Left colon (tissue), 2 donors: Measurements from ENCODE around the gene ARRDC1. TPM values are rescaled to one million over a fixed set of nuclear protein-coding genes. Genes with fewer than 3 reads are reported as not detected.
"Not testable (repeated sequence)": the region's sequence is repeated elsewhere in the genome, so short reads cannot be mapped to it uniquely, and the experiment has no call there.

Experiments used
- ATAC-seq: fragments of 200-7000 bp; cut with Tn5 transposase; one replicate; pipeline ENCODE4 v1.9.1; 2020; ENCODE audit warnings: mild to moderate bottlenecking, moderate library complexity
- DNase-seq, 2 donors: peaks; one replicate each; pipeline ENCODE4 v3.0.0-alpha.2; 2020
- intact Hi-C, 2 donors: fragments of 100-400 bp; cut with DNase I in 1 of 2; cut with micrococcal nuclease in 1 of 2; formaldehyde crosslinking; loops; one replicate each; pipeline versions ENCODE4 v1.11.2 to v1.14.0; 2022; cut with DNase I, micrococcal nuclease
- total RNA-seq, 2 donors: library from RNA; stranded (reverse); fragmentation: NEBNext Ultra II Directional; extraction: Animal tissue kit (Norgen Biotek cat#: 25700); gene quantifications; one replicate each; pipeline ENCODE4 v1.2.1, GENCODE V29; 2021
- donor health status: DM: no; HTN: no; CAD: no.
- donor health status: DM: yes; HTN: yes; CAD: no.

The ARRDC1 gene
- total RNA-seq, 2 donors from 2014 or later: 89.5 to 120 TPM

DNA sequence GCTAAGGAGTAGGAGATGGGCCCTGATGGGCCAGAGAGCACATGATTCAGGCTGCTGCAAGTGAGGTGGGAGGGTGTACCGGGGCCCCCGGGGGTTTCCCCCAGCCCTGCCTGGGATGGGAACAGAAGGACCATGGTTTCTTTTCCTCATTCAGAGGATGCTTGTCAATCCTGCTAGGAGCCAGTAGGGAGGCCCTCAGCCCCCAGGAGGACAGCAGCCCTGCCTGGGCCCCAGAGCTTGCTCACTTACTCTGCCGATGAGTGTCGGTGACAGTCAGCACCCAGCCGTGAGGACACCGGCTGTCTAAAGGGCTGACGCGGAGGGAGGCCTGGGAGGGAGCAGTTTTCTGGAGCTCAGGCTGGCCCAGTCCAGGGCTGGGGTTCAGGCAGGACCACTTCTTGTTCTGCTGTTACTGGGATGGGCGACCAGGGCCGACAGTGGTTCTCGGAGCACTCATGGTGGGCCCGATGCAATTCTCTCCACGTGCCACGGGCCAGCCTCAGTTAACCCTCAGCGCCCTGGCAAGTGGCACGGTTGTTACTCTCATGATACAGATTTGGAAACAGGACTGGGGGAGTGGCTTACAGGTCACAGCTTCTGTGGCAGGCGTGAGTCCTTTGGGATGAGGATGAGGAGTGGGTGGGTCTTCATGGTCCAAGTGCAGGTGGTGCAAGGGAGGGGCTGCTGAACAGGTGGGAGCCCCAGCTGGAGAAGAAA is 1.8 kb downstream of the ARRDC1 start:
- DNase-seq: peak in 1 of 2 donors; percentile 33
- intact Hi-C loops: no loop called here
- ATAC-seq: no peak

DNA sequence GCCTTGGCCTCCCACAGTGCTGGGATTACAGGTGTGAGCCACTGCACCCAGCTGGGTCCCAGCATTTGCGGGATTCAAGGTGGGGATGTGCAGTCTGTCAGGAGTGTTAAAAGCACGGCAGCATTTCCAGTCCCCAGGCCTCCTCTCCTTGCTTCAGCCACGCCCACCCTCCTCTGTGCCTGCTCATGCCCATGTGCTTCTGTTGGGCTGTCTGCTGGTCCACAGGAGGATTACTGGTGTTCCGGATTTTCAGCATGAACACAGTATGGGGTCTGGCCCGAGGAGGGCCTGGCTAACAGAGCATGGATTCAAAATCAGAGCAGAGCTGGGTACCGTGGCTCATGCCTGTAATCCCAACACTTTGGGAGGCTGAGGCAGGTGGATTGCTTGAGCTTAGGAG is 5.5 kb downstream of the ARRDC1 start:
- no peak for ATAC-seq
- intact Hi-C loops: no loop called here
- DNase-seq: peak in 1 of 2 donors; percentile 34

- intact Hi-C loops: no loop called here
- DNase-seq (peak; percentile 90 to 96), ATAC-seq (peak; percentile 86)
Measured at GRCh38 chr9:137611623-137612609, 6.4 kb downstream of the ARRDC1 start.

GRCh38 chr9:137612741-137613142 is 7.3 kb downstream of the ARRDC1 start:
- intact Hi-C loops: no loop called here
- ATAC-seq (no peak), DNase-seq (no peak)

- ATAC-seq: no peak
- no peak for DNase-seq
- intact Hi-C loops: no loop called here
Measured at GRCh38 chr9:137613259-137613658, 7.8 kb downstream of the ARRDC1 start.

GRCh38 chr9:137613738-137614523 is 8.4 kb downstream of the ARRDC1 start:
- ATAC-seq: no peak
- intact Hi-C loops: no loop called here

GRCh38 chr9:137614631-137615386 is 9.3 kb downstream of the ARRDC1 start:
- intact Hi-C loops: no loop called here
- DNase-seq (no peak), ATAC-seq (no peak)

More at GRCh38 chr9:137613738-137614523, 8.4 kb downstream of the ARRDC1 start:
- DNase-seq: no peak

GRCh38 chr9:137615387-137615871 is 9.9 kb downstream of the ARRDC1 start:
- no peak for ATAC-seq
- intact Hi-C loops: no loop called here
- DNase-seq: no peak

- peak; percentile 67 for ATAC-seq
- DNase-seq: peak; percentile 78 to 86
- intact Hi-C loops: no loop called here
Measured at GRCh38 chr9:137618105-137619067, 12.9 kb downstream of the ARRDC1 start, which contains the start of gene EHMT1. TSS of gene EHMT1 (plus strand) at chr9:137619005. CDS start at chr9:137619029, 24 bp downstream.

DNA sequence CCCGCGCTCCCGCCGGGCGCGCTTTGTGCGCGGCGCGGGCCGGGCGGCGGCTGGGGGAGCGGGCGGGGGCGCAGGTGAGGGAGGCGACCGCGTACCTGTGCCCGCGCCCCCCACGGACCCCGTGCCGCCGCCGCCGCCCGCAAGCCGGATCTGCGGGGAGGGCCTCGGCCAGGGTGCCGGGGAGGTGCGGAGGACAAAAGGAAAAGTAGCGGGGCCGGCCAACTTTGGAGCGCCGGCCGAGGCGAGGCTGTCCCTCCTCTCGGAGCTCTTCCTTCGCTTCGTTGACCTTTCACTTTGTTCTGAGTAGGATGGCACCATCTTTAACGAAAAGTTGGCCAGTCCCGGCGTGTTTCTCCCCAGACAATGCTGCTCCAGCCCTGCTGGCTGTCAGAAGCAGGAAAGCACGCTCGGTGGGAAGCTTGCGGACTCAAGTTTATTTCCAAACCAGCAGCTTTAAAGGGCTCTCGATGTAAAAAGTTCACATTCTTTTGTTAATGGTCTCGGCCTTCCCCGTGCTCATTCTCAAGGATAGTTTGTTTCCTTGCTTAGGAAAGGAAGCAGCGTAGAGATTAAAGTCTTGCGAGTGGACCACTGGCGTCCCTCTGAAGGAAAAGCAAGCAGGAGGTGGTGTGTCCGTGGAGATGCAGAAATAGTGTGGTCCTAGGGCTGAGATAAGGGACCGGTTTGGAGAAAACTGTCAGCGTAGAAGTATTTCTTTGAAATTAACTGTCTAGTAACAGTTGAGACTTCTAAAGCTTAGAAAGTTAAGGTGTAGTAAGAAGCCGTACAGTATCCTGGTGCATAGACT is 14.0 kb downstream of the ARRDC1 start:
- ATAC-seq: peak; percentile 17
- peak in 1 of 2 donors; percentile 53 for DNase-seq
- intact Hi-C loops: no loop called here

DNA sequence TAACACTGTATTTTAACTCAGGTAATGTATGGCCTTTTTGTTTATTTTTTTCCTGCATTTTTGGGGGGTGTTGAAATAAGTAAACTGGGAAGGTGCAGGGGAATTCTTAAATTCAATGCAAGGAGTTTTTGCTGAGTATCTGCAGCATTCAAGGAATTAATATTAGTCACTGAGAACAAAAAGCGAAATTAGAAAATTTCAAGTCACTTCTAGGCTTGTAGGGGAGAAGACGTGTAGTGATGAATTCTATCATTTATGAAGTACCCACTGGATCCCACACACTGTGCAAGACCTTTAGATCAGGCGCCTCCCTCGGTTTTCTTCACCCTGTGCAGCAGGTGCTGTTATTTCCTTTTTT is 14.5 kb downstream of the ARRDC1 start:
- no peak for ATAC-seq

DNA sequence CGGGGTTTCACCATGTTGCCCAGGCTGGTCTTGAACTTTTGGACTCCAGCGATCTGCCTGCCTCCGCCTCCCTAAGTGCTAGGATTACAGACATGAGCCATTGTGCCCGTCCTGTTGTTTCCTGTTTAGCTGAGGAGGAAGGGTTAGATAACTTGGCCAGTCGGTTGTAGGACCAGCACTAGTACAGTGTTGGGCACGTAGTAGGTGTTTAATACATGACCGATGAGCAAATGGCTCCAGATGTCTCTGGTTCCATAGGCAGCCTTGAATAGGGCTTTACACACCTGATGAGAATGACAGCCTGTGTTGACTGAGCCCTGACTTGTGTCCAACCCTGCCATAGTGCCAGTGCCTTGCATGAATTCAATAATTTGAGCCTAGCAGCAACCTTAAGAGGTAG is 15.1 kb downstream of the ARRDC1 start:
- intact Hi-C loops: no loop called here
- no peak for ATAC-seq
- no peak for DNase-seq

More for the DNA sequence above, 14.5 kb downstream of the ARRDC1 start:
- intact Hi-C loops: no loop called here
- DNase-seq: no peak

DNA sequence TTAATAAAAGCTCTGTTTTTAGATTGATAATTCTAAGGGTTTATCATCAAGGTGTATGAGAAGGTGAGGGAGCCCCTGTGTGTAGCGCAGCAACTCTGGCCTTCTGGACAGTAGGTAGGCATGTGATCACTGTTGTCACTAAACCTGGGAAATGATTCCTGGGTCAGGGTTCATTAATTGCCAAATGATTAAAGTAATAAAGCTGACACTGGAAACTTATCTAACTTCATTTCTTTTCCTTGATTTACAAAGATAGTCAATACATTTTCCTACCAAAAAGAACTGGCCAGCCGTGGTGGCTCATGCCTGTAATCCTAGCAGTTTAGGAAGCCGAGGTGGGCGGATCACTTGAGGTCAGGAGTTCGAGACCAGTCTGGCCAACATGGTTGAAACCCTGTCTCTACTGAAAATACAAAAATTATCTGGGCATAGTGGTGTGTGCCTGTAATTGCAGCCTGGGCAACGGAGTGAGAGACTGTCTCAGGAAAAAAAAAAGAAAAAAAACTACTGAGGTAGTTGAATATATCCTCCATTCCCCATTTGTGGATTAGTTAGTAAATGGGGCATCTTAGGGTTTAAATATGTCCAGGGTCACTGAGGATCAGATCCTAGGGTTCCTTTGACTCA is 15.8 kb downstream of the ARRDC1 start:
- DNase-seq: no peak
- ATAC-seq: no peak
- intact Hi-C loops: no loop called here

DNA sequence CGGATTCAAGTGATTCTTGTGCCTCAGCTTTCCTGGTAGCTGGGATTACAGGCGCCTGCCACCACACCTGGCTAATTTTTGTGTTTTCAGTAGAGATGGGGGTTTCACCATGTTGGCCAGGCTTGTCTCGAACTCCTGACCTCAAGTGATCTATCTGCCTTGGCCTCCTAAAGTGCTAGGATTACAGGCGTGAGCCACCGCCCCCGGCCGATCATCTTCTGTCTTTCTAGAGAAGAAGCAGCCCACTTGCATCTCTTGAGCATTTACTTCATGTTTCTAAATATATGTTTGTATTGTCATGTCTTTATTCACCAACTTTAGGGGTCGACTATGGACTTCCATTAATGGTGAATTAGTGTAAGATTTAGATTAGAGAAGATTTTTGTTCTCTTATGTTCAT is 16.7 kb downstream of the ARRDC1 start:
- intact Hi-C loops, DNase-seq, ATAC-seq: not testable (repeated sequence)

GRCh38 chr9:137626464-137626863 is 21.0 kb downstream of the ARRDC1 start:
- DNase-seq (no peak), ATAC-seq (no peak)
- intact Hi-C loops: no loop called here

GRCh38 chr9:137627406-137627805 is 21.9 kb downstream of the ARRDC1 start:
- DNase-seq, ATAC-seq, intact Hi-C loops: not testable (repeated sequence)
